Measurements from ENCODE around the gene TMEM26. TPM values are rescaled to one million over a fixed set of nuclear protein-coding genes. Genes with fewer than 3 reads are reported as not detected.
"Not testable (repeated sequence)": the region's sequence is repeated elsewhere in the genome, so short reads cannot be mapped to it uniquely, and the experiment has no call there.

The TMEM26 gene
- total and polyA plus RNA-seq, 2 donors: 0.51 to 11.7 TPM

GRCh38 chr10:61404751-61405150, 48.4 kb downstream of the TMEM26 start:
- Histone ChIP-seq H3K27ac (ENCODE audit: low read depth) (no peak overlapping the region), H3K4me1 (ENCODE audit: insufficient read depth) (no peaks in the 10 kb centered on the region), H3K4me3 (ENCODE audit: low read depth, low read length) (no peak overlapping the region), H3K36me3 (ENCODE audit: insufficient read depth) (no peaks in the 10 kb centered on the region)
- DNase-seq (ENCODE audit: extremely low spot score): no peak

- WGBS: 94% methylated on average over 1 of the region's 1 CpG
- Histone ChIP-seq H3K27ac (ENCODE audit: low read depth) (no peak overlapping the region), H3K4me1 (ENCODE audit: insufficient read depth) (no peaks in the 10 kb centered on the region), H3K4me3 (ENCODE audit: low read depth, low read length) (no peak overlapping the region), H3K36me3 (ENCODE audit: insufficient read depth) (no peaks in the 10 kb centered on the region)
- DNase-seq (ENCODE audit: extremely low spot score): no peak
These were observed 52.7 kb downstream of the TMEM26 start for GRCh38 chr10:61400524-61400923.

GRCh38 chr10:61399406-61399805, 53.8 kb downstream of the TMEM26 start:
- H3K27ac ChIP-seq (ENCODE audit: low read depth): no peak overlapping the region
- H3K36me3 ChIP-seq (ENCODE audit: insufficient read depth): no peaks in the 10 kb centered on the region
- no peaks in the 10 kb centered on the region for H3K4me1 ChIP-seq (ENCODE audit: insufficient read depth)
- no peak for DNase-seq (ENCODE audit: extremely low spot score)
- no peak overlapping the region for H3K4me3 ChIP-seq (ENCODE audit: low read depth, low read length)

GRCh38 chr10:61398366-61399129, 54.6 kb downstream of the TMEM26 start:
- Histone ChIP-seq H3K27ac (ENCODE audit: low read depth) (no peak overlapping the region), H3K36me3 (ENCODE audit: insufficient read depth) (no peaks in the 10 kb centered on the region), H3K4me3 (ENCODE audit: low read depth, low read length) (no peak overlapping the region), H3K4me1 (ENCODE audit: insufficient read depth) (no peaks in the 10 kb centered on the region)
- WGBS: 84% methylated on average over 2 of the region's 2 CpGs
- no peak for DNase-seq (ENCODE audit: extremely low spot score)

GRCh38 chr10:61397175-61397986, 55.8 kb downstream of the TMEM26 start:
- H3K4me1 ChIP-seq (ENCODE audit: insufficient read depth): no peaks in the 10 kb centered on the region
- no peak overlapping the region for H3K27ac ChIP-seq (ENCODE audit: low read depth)
- peak overlapping the region; percentile 33 for H3K4me3 ChIP-seq (ENCODE audit: low read depth, low read length)
- no peaks in the 10 kb centered on the region for H3K36me3 ChIP-seq (ENCODE audit: insufficient read depth)
- 78% methylated on average over 7 of the region's 7 CpGs for WGBS
- DNase-seq (ENCODE audit: extremely low spot score): no peak

GRCh38 chr10:61391281-61391680, 61.9 kb downstream of the TMEM26 start:
- H3K36me3 ChIP-seq (ENCODE audit: insufficient read depth): no peaks in the 10 kb centered on the region
- WGBS: 69% methylated on average over 3 of the region's 3 CpGs

GRCh38 chr10:61390851-61391250, 62.3 kb downstream of the TMEM26 start:
- Histone ChIP-seq H3K36me3 (ENCODE audit: insufficient read depth) (no peaks in the 10 kb centered on the region), H3K27ac (ENCODE audit: low read depth) (no peak overlapping the region), H3K4me1 (ENCODE audit: insufficient read depth) (no peaks in the 10 kb centered on the region), H3K4me3 (ENCODE audit: low read depth, low read length) (no peak overlapping the region)
- no peak for DNase-seq (ENCODE audit: extremely low spot score)
- 59% methylated on average over 4 of the region's 4 CpGs for WGBS

More at GRCh38 chr10:61391281-61391680, 61.9 kb downstream of the TMEM26 start:
- no peak overlapping the region for H3K27ac ChIP-seq (ENCODE audit: low read depth)
- no peaks in the 10 kb centered on the region for H3K4me1 ChIP-seq (ENCODE audit: insufficient read depth)
- DNase-seq (ENCODE audit: extremely low spot score): no peak
- H3K4me3 ChIP-seq (ENCODE audit: low read depth, low read length): no peak overlapping the region

GRCh38 chr10:61389887-61390286, 63.3 kb downstream of the TMEM26 start:
- no peak for DNase-seq (ENCODE audit: extremely low spot score)
- Histone ChIP-seq H3K4me3 (ENCODE audit: low read depth, low read length) (no peak overlapping the region), H3K27ac (ENCODE audit: low read depth) (no peak overlapping the region), H3K36me3 (ENCODE audit: insufficient read depth) (no peaks in the 10 kb centered on the region), H3K4me1 (ENCODE audit: insufficient read depth) (no peaks in the 10 kb centered on the region)
- 90% methylated on average over 3 of the region's 3 CpGs for WGBS

GRCh38 chr10:61388986-61389385, 64.2 kb downstream of the TMEM26 start:
- H3K36me3 ChIP-seq (ENCODE audit: insufficient read depth); H3K27ac ChIP-seq (ENCODE audit: low read depth); H3K4me3 ChIP-seq (ENCODE audit: low read depth, low read length); H3K4me1 ChIP-seq (ENCODE audit: insufficient read depth); DNase-seq (ENCODE audit: extremely low spot score): not testable (repeated sequence)
- 96% methylated on average over 6 of the region's 6 CpGs for WGBS

GRCh38 chr10:61385231-61386001, 67.8 kb downstream of the TMEM26 start:
- no peak overlapping the region for H3K27ac ChIP-seq (ENCODE audit: low read depth)
- 81% methylated on average over 2 of the region's 2 CpGs for WGBS
- H3K36me3 ChIP-seq (ENCODE audit: insufficient read depth): no peaks in the 10 kb centered on the region
- no peak for DNase-seq (ENCODE audit: extremely low spot score)
- no peaks in the 10 kb centered on the region for H3K4me1 ChIP-seq (ENCODE audit: insufficient read depth)
- no peak overlapping the region for H3K4me3 ChIP-seq (ENCODE audit: low read depth, low read length)

- H3K4me1 ChIP-seq (ENCODE audit: insufficient read depth); H3K27ac ChIP-seq (ENCODE audit: low read depth); H3K36me3 ChIP-seq (ENCODE audit: insufficient read depth); DNase-seq (ENCODE audit: extremely low spot score); H3K4me3 ChIP-seq (ENCODE audit: low read depth, low read length): not testable (repeated sequence)
- 71% methylated on average over 3 of the region's 3 CpGs for WGBS
These were observed 72.0 kb downstream of the TMEM26 start for GRCh38 chr10:61381153-61381552.

GRCh38 chr10:61378865-61379264, 74.3 kb downstream of the TMEM26 start:
- WGBS: 89% methylated on average over 7 of the region's 7 CpGs
- no peaks in the 10 kb centered on the region for H3K36me3 ChIP-seq (ENCODE audit: insufficient read depth)
- H3K4me3 ChIP-seq (ENCODE audit: low read depth, low read length): no peak overlapping the region
- H3K27ac ChIP-seq (ENCODE audit: low read depth): no peak overlapping the region
- no peaks in the 10 kb centered on the region for H3K4me1 ChIP-seq (ENCODE audit: insufficient read depth)
- no peak for DNase-seq (ENCODE audit: extremely low spot score)

- no peak overlapping the region for H3K27ac ChIP-seq (ENCODE audit: low read depth)
- no peak overlapping the region for H3K4me3 ChIP-seq (ENCODE audit: low read depth, low read length)
- H3K4me1 ChIP-seq (ENCODE audit: insufficient read depth): no peaks in the 10 kb centered on the region
- no peak for DNase-seq (ENCODE audit: extremely low spot score)
- 95% methylated on average over 23 of the region's 23 CpGs for WGBS
- no peaks in the 10 kb centered on the region for H3K36me3 ChIP-seq (ENCODE audit: insufficient read depth)
These were observed 76.2 kb downstream of the TMEM26 start for GRCh38 chr10:61376908-61377368.
